H1 (cell line): ENCODE data around the gene SECISBP2L. TPM values are rescaled to one million over a fixed set of nuclear protein-coding genes. Genes with fewer than 3 reads are reported as not detected.

Experiments used
- CTCF ChIA-PET: fragments of 300-600 bp; sonication (Branson Sonifier 250); formaldehyde crosslinking; loops from one replicate; lab custom pipeline; 2021; ENCODE audit not compliant: partially characterized antibody; lab: Charles Lee
- POLR2A ChIA-PET: fragments of 300-600 bp; sonication (Branson Sonifier 250); formaldehyde crosslinking; loops from one replicate; lab custom pipeline; 2021; ENCODE audit warnings: inconsistent platforms; ENCODE audit not compliant: partially characterized antibody; lab: Charles Lee
- DNase-seq, 2 experiments: peaks; one replicate each; pipeline versions ENCODE4 v3.0.0 to v3.0.0-alpha.2; 2010 to 2022; ENCODE audit warnings: low spot score in 2 of 2, low read depth in 1 of 2, mixed read lengths in 1 of 2
- FAIRE-seq: peaks from 2 replicates; lab custom pipeline; 2011; peaks lifted over from hg19 to GRCh38; lab: Jason Lieb, UNC
- H2AFZ ChIP-seq: 2 replicates; pipeline ENCODE4 v1.8.1; 2012; ENCODE audit warnings: low read length, inconsistent platforms
- H2AK5ac ChIP-seq: 2 replicates; pipeline ENCODE4 v1.6.1; 2013; ENCODE audit warnings: low read depth, low read length
- H2BK120ac ChIP-seq: replicated peaks from 2 replicates; pipeline ENCODE3; 2013; ENCODE audit warnings: low read depth, low read length, inconsistent platforms
- H2BK12ac ChIP-seq: 2 replicates; pipeline ENCODE4 v1.6.1; 2013; ENCODE audit warnings: low read depth, low read length
- H2BK15ac ChIP-seq: 2 replicates; pipeline ENCODE4 v1.6.1; 2013; ENCODE audit warnings: low read length
- H2BK20ac ChIP-seq: 2 replicates; pipeline ENCODE4 v1.6.1; 2013; ENCODE audit warnings: low read length
- H2BK5ac ChIP-seq: 2 replicates; pipeline ENCODE4 v1.6.1; 2013; ENCODE audit warnings: low read depth, low read length
- H3K14ac ChIP-seq: 2 replicates; pipeline ENCODE4 v1.6.1; 2013; ENCODE audit warnings: inconsistent platforms; ENCODE audit not compliant: insufficient read length
- H3K18ac ChIP-seq: 2 replicates; pipeline ENCODE4 v1.6.1; 2013; ENCODE audit warnings: low read length; ENCODE audit errors: extremely low read depth
- H3K23ac ChIP-seq: 2 replicates; pipeline ENCODE4 v1.6.1; 2013; ENCODE audit warnings: inconsistent platforms; ENCODE audit not compliant: insufficient read length
- H3K23me2 ChIP-seq: 2 replicates; pipeline ENCODE4 v1.6.1; 2013; ENCODE audit warnings: low read depth, low read length
- H3K27ac ChIP-seq: 2 replicates; pipeline ENCODE4 v1.6.1; 2011; ENCODE audit warnings: low read depth, low read length, inconsistent platforms
- H3K27me3 ChIP-seq, 4 experiments: replicated peaks in 1 of 4; 1 replicate in 1 of 4; 2 replicates in 3 of 4; pipeline versions ENCODE4 v1.6.1 to v1.8.1; 2011 to 2013; ENCODE audit warnings: low read length in 3 of 4, mild to moderate bottlenecking in 3 of 4, inconsistent platforms in 2 of 4, mixed read lengths in 2 of 4, moderate library complexity in 1 of 4; ENCODE audit not compliant: control insufficient read depth in 3 of 4, insufficient read depth in 3 of 4; ENCODE audit errors: extremely low read depth in 1 of 4
- H3K36me3 ChIP-seq, 4 experiments: 2 replicates each; pipeline versions ENCODE4 v1.6.1 to v1.8.1; 2011 to 2013; ENCODE audit warnings: mild to moderate bottlenecking in 4 of 4, low read length in 3 of 4, moderate library complexity in 2 of 4, control low read depth in 1 of 4, inconsistent platforms in 1 of 4; ENCODE audit not compliant: insufficient read depth in 4 of 4, control insufficient read depth in 2 of 4
- H3K4ac ChIP-seq: replicated peaks from 2 replicates; pipeline ENCODE3; 2013; ENCODE audit warnings: low read length, low read depth, mixed read lengths, inconsistent platforms; ENCODE audit not compliant: insufficient read length
- H3K4me1 ChIP-seq, 4 experiments: replicated peaks in 1 of 4; 1 replicate in 1 of 4; 2 replicates in 3 of 4; pipeline versions ENCODE4 v1.6.1 to v1.8.1; 2011 to 2013; ENCODE audit warnings: low read length in 3 of 4, inconsistent platforms in 2 of 4, mixed read lengths in 1 of 4; ENCODE audit not compliant: insufficient read depth in 4 of 4, control insufficient read depth in 3 of 4
- H3K4me2 ChIP-seq, 2 experiments: 2 replicates each; pipeline versions ENCODE4 v1.6.1 to v1.8.1; 2011 to 2013; ENCODE audit warnings: low read depth in 2 of 2, low read length in 2 of 2, control low read depth in 1 of 2, inconsistent platforms in 1 of 2, mild to moderate bottlenecking in 1 of 2; ENCODE audit not compliant: insufficient read depth in 1 of 2
- H3K4me3 ChIP-seq, 4 experiments: fragments of 200-600, 300-600 bp in 1 of 4; sonication (generic), shearing (Covaris generic), sonication (Bioruptor Twin) in 1 of 4; 2 replicates each; pipeline versions ENCODE4 v1.5.1 to v1.8.1; 2011 to 2016; ENCODE audit warnings: low read length in 4 of 4, low read depth in 3 of 4, control low read depth in 2 of 4, inconsistent platforms in 2 of 4, mild to moderate bottlenecking in 2 of 4, mixed read lengths in 1 of 4, moderate library complexity in 1 of 4; ENCODE audit not compliant: insufficient read depth in 2 of 4; ENCODE audit errors: extremely low read depth in 1 of 4
- H3K56ac ChIP-seq: replicated peaks from 2 replicates; pipeline ENCODE3; 2013; ENCODE audit warnings: low read depth, mild to moderate bottlenecking, mixed read lengths, low read length, inconsistent platforms; ENCODE audit not compliant: insufficient read length
- H3K79me1 ChIP-seq: 2 replicates; pipeline ENCODE4 v1.6.1; 2013; ENCODE audit warnings: low read depth, low read length, control low read depth
- H3K79me2 ChIP-seq, 2 experiments: 2 replicates each; pipeline versions ENCODE4 v1.6.1 to v1.8.1; 2012 to 2013; ENCODE audit warnings: low read length in 2 of 2, mild to moderate bottlenecking in 2 of 2, inconsistent platforms in 1 of 2; ENCODE audit not compliant: insufficient read depth in 2 of 2, control insufficient read depth in 1 of 2
- H3K9ac ChIP-seq, 4 experiments: replicated peaks in 1 of 4; 1 replicate in 1 of 4; 2 replicates in 3 of 4; pipeline versions ENCODE4 v1.6.1 to v1.8.1; 2011 to 2013; ENCODE audit warnings: low read depth in 3 of 4, low read length in 3 of 4, control low read depth in 2 of 4, mild to moderate bottlenecking in 2 of 4, moderate library complexity in 2 of 4, inconsistent platforms in 1 of 4; ENCODE audit errors: extremely low read depth in 1 of 4
- H3K9me3 ChIP-seq, 2 experiments: 2 replicates each; pipeline versions ENCODE4 v1.6.1 to v1.8.1; 2012 to 2013; ENCODE audit warnings: mild to moderate bottlenecking in 2 of 2, moderate library complexity in 2 of 2, control low read depth in 1 of 2, inconsistent platforms in 1 of 2, low read depth in 1 of 2, low read length in 1 of 2, mixed read lengths in 1 of 2; ENCODE audit not compliant: insufficient read depth in 2 of 2
- H4K20me1 ChIP-seq, 2 experiments: replicated peaks in 1 of 2; 2 replicates each; pipeline versions ENCODE3 to v1.8.1; 2011 to 2013; ENCODE audit warnings: inconsistent platforms in 2 of 2, low read length in 2 of 2, mild to moderate bottlenecking in 1 of 2; ENCODE audit not compliant: insufficient read depth in 2 of 2, control insufficient read depth in 1 of 2
- H4K5ac ChIP-seq: 2 replicates; pipeline ENCODE4 v1.6.1; 2013; ENCODE audit warnings: low read length, low read depth, mixed read lengths, inconsistent platforms; ENCODE audit not compliant: insufficient read length
- H4K8ac ChIP-seq: 2 replicates; pipeline ENCODE4 v1.8.0; 2013; ENCODE audit warnings: mild to moderate bottlenecking, moderate library complexity, low read length, inconsistent platforms; ENCODE audit not compliant: insufficient read depth; ENCODE audit errors: extremely low read depth
- H4K91ac ChIP-seq: replicated peaks from 2 replicates; pipeline ENCODE3; 2013; ENCODE audit warnings: low read length, mixed read lengths, inconsistent platforms; ENCODE audit not compliant: insufficient read length
- BCL11A ChIP-seq, 2 experiments: IDR thresholded peaks; one replicate each; pipeline ENCODE4 v1.6.1; 2011; ENCODE audit warnings: low read depth in 2 of 2, low read length in 2 of 2, mild to moderate bottlenecking in 2 of 2
- CBX5 ChIP-seq: fragments of 300-800, 300-1000 bp; sonication (generic); IDR thresholded peaks from 2 replicates; pipeline ENCODE4 v1.7.1; 2016; ENCODE audit warnings: antibody characterized with exemption, low read length, low read depth
- CBX8 ChIP-seq: fragments of 300-800, 300-1000 bp; sonication (generic); IDR thresholded peaks from 2 replicates; pipeline ENCODE4 v1.7.1; 2016; ENCODE audit warnings: low read depth, low read length, borderline replicate concordance
- CEBPB ChIP-seq: IDR thresholded peaks from 2 replicates; pipeline ENCODE4 v1.6.1; 2012; ENCODE audit warnings: low read depth, low read length
- CHD1 ChIP-seq: IDR thresholded peaks from 2 replicates; pipeline ENCODE4 v1.6.1; 2012; ENCODE audit warnings: low read depth, low read length, improper control_type of control experiment
- EGR1 ChIP-seq: IDR thresholded peaks from 2 replicates; pipeline ENCODE4 v1.6.1; 2011; ENCODE audit warnings: low read depth, low read length, borderline replicate concordance
- GABPA ChIP-seq: IDR thresholded peaks from 2 replicates; pipeline ENCODE4 v1.6.1; 2011; ENCODE audit warnings: mild to moderate bottlenecking, low read length, moderate library complexity, borderline replicate concordance; ENCODE audit not compliant: insufficient read depth
- KDM5A ChIP-seq: fragments of 200-600 bp; IDR thresholded peaks from 2 replicates; pipeline ENCODE4 v1.7.1; 2012; ENCODE audit warnings: mild to moderate bottlenecking, low read length, inconsistent platforms, mixed read lengths
- MAFK ChIP-seq: IDR thresholded peaks from 2 replicates; pipeline ENCODE4 v1.6.1; 2012; ENCODE audit warnings: low read depth, mild to moderate bottlenecking, improper control_type of control experiment, low read length
- NANOG ChIP-seq: IDR thresholded peaks from 2 replicates; pipeline ENCODE4 v1.6.1; 2011; ENCODE audit warnings: low read length, low read depth, mild to moderate bottlenecking, inconsistent platforms; ENCODE audit not compliant: insufficient read depth, poor library complexity, severe bottlenecking
- POLR2AphosphoS5 ChIP-seq: IDR thresholded peaks from 2 replicates; pipeline ENCODE4 v1.6.1; 2011; ENCODE audit warnings: low read depth, low read length
- SAP30 ChIP-seq: fragments of 300-600 bp; sonication (generic); IDR thresholded peaks from 2 replicates; pipeline ENCODE4 v1.7.1; 2012; ENCODE audit warnings: low read length, moderate library complexity, mild to moderate bottlenecking, inconsistent platforms; ENCODE audit not compliant: insufficient read depth, insufficient replicate concordance
- SIN3A ChIP-seq, 2 experiments: IDR thresholded peaks in 1 of 2; conservative IDR thresholded peaks in 1 of 2; 2 replicates each; pipeline ENCODE4 v1.6.1; 2011 to 2012; ENCODE audit warnings: low read length in 2 of 2, improper control_type of control experiment in 1 of 2, low read depth in 1 of 2, mild to moderate bottlenecking in 1 of 2
- ZNF274 ChIP-seq: IDR thresholded peaks from 2 replicates; pipeline ENCODE4 v1.7.0; 2012; ENCODE audit warnings: low read length, borderline replicate concordance; ENCODE audit errors: extremely low read depth
- polyA plus RNA-seq, 7 experiments: library from polyadenylated mRNA; depleted of rRNA in 3 of 7; stranded (reverse) in 5 of 7; unstranded in 2 of 7; fragments of >200 nt in 5 of 7; fragments of 200-250 nt in 2 of 7; gene quantifications; 1 replicate in 5 of 7; 2 replicates in 1 of 7; 4 replicates in 1 of 7; pipeline versions ENCODE4 v1.2.1 to v1.2.3, GENCODE V29; 2011 to 2013; ENCODE audit warnings: missing spikeins in 2 of 7, mixed read lengths in 2 of 7
- total RNA-seq: library from RNA; stranded (reverse); fragmentation: NEBNext Ultra II Directional; extraction: Animal tissue kit (Norgen Biotek cat#: 25700); gene quantifications from 2 replicates; pipeline ENCODE4 v1.2.1, GENCODE V29; 2021
- TF ChIP-seq, protein P1 (sequence below): IDR thresholded peaks from 2 replicates; pipeline ENCODE4 v1.6.1; 2012; ENCODE audit warnings: inconsistent platforms

SECISBP2L gene
- total and polyA plus RNA-seq, 2 of the 8 experiments (the other 6 are each of a cell fraction or from before 2014, with no cell fraction given): 7.6 to 22.8 TPM

- Histone ChIP-seq H3K4ac (no peak overlapping the region), H3K9ac (no peak overlapping the region), H3K4me3 (no peak overlapping the region), H3K79me2 (peaks cover 0 to 48% of the 10 kb centered on the region in 2 experiments; a peak in 3 of 4 replicates), H3K56ac (no peak overlapping the region), H3K23ac (no peak overlapping the region), H3K27ac (no peak overlapping the region), H3K27me3 (no peaks in the 10 kb centered on the region), H3K79me1 (no peaks in the 10 kb centered on the region; the same call in 1 of the 2 replicates), H3K23me2 (no peaks in the 10 kb centered on the region), H4K8ac (no peak overlapping the region), H3K9me3 (no peaks in the 10 kb centered on the region), H4K5ac (no peak overlapping the region), H2BK20ac (no peak overlapping the region), H2BK5ac (no peak overlapping the region), H3K4me1 (no peaks in the 10 kb centered on the region), H2BK120ac (no peak overlapping the region), H3K18ac (no peak overlapping the region), H2AFZ (no peak overlapping the region), H3K36me3 (peaks cover 2 to 8% (median 5%) of the 10 kb centered on the region in 4 experiments; a peak in 3 of 8 replicates), H2AK5ac (no peak overlapping the region), H3K4me2 (no peak overlapping the region), H4K91ac (no peak overlapping the region), H2BK15ac (no peak overlapping the region), H2BK12ac (no peak overlapping the region), H4K20me1 (no peaks in the 10 kb centered on the region), H3K14ac (no peak overlapping the region)
- DNase-seq (no peak), FAIRE-seq (no peak)
- POLR2A ChIA-PET: no interaction called here
- CTCF ChIA-PET: interaction anchor here (0.6 to 0.9 kb wide), 3 partner anchors 9 to 46 kb away, joined by 3 read pairs; no protein-coding TSS in a partner anchor
- TF ChIP-seq SIN3A (conservative IDR thresholded peaks at IDR 0.05 in 1 of 2, IDR thresholded peaks at IDR 0.05 in 1 of 2; ENCODE audit: low read depth in 1 of 2, low read length in 2 of 2): no peak
- TF ChIP-seq EGR1: no peak
- no peak for TF ChIP-seq GABPA
- no peak for TF ChIP-seq CEBPB
- no peak for TF ChIP-seq ZNF274
- no peak for TF ChIP-seq MAFK
- TF ChIP-seq KDM5A: no peak
- no peak for TF ChIP-seq SAP30
- no peak for TF ChIP-seq BCL11A (IDR thresholded peaks at IDR 0.05; ENCODE audit: low read depth in 2 of 2, low read length in 2 of 2)
- TF ChIP-seq, protein P1, sequence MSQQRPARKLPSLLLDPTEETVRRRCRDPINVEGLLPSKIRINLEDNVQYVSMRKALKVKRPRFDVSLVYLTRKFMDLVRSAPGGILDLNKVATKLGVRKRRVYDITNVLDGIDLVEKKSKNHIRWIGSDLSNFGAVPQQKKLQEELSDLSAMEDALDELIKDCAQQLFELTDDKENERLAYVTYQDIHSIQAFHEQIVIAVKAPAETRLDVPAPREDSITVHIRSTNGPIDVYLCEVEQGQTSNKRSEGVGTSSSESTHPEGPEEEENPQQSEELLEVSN: no peak
- no peak for TF ChIP-seq CHD1
- no peak for TF ChIP-seq CBX8
- TF ChIP-seq POLR2AphosphoS5: no peak
- no peak for TF ChIP-seq CBX5
- TF ChIP-seq NANOG: no peak
These were observed 8.7 kb downstream of the SECISBP2L start for GRCh38 chr15:49037546-49037940.
